Esophagus (tissue), 2 donors: ENCODE measurements around the gene FAM240A. TPM values are rescaled to one million over a fixed set of nuclear protein-coding genes. Genes with fewer than 3 reads are reported as not detected.
A peak's percentile ranks its signal among the peaks of the same experiment; 100 is the strongest.

Source experiments
- H3K27ac ChIP-seq, 2 donors: one replicate each; pipeline ENCODE4 v1.5.1; 2013; ENCODE audit warnings: low read depth in 2 of 2, mild to moderate bottlenecking in 2 of 2, inconsistent platforms in 1 of 2, low read length in 1 of 2, moderate library complexity in 1 of 2
- H3K27me3 ChIP-seq, 2 donors: one replicate each; pipeline ENCODE4 v1.6.1; 2013; ENCODE audit warnings: low read length in 2 of 2, control low read depth in 1 of 2, mild to moderate bottlenecking in 1 of 2; ENCODE audit not compliant: insufficient read depth in 2 of 2, control insufficient read depth in 1 of 2
- H3K36me3 ChIP-seq, 2 donors: one replicate each; pipeline ENCODE4 v1.6.1; 2013; ENCODE audit warnings: low read length in 1 of 2; ENCODE audit not compliant: control insufficient read depth in 2 of 2, insufficient read depth in 2 of 2
- H3K4me1 ChIP-seq, 2 donors: one replicate each; pipeline ENCODE4 v1.6.1; 2013; ENCODE audit warnings: low read length in 1 of 2; ENCODE audit not compliant: control insufficient read depth in 2 of 2, insufficient read depth in 2 of 2
- H3K4me3 ChIP-seq, 2 donors: one replicate each; pipeline ENCODE4 v1.5.1; 2013; ENCODE audit warnings: low read length in 2 of 2, mild to moderate bottlenecking in 2 of 2, low read depth in 1 of 2, moderate library complexity in 1 of 2
- H3K9me3 ChIP-seq, 2 donors: one replicate each; pipeline ENCODE4 v1.6.1; 2013; ENCODE audit warnings: mild to moderate bottlenecking in 2 of 2, low read depth in 1 of 2, low read length in 1 of 2, moderate library complexity in 1 of 2; ENCODE audit not compliant: control insufficient read depth in 2 of 2, insufficient read depth in 1 of 2
- WGBS, 2 donors: extraction: QIAGEN DNeasy Blood & Tissue Kit; methylation state at CpG; one replicate each; pipeline ENCODE4 v1.1.7; 2013; 5-methylcytosine and 5-hydroxymethylcytosine counted together
- polyA plus RNA-seq, 2 donors: library from polyadenylated mRNA; stranded (reverse); fragments of 200-250 nt; gene quantifications; one replicate each; pipeline ENCODE4 v1.2.3, GENCODE V29; 2013
- donor health status: healthy with polysubstance abuse.
- donor health status: Bipolar disorder and iron deficiency.

FAM240A gene
- polyA plus RNA-seq, 2 donors, result not detected

DNA sequence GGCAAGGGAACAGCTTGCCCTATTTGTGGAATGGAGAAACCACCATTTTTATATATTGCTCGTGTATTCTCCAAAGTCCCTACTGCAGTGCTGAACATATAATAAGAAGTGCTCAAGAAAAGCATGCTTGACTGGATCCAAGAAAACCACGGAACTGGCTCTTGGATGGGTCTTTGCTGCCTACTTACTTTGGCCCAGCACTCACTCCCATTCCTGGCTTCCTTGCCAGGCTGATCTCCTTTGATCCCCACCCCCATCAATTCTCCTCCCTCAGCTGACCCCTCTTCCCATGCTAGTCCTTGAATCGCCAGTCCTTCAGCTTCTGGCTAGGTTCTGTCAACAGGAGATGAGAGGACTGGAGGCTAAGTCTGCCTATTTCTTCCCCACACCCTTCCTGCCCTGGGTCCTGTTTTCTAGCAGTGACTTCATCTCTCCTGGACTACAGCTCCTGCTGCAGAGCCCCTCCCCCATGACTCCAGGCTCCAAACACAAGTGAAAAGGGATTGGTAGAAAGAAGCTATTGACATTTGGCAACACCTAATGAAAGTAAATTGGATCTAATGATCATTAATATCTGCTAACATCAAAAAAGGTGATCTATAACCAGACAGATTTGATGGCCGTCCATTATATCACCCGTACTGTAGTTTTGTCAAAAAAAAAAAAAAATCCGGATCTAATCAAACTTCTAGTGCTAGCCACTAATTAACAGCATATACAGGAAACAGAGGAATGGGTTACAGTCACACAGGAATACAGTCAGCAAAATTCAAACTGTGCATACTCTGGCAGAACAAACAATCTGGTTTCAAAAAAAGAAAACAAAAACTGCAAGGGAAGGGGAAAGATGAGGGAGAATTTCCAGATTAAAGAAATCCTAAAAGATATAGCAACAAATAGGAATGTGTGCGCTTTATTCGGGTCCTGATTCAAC, 7.8 kb downstream of the FAM240A start:
- Histone ChIP-seq H3K36me3 (no peaks in the 10 kb centered on the region), H3K9me3 (no peaks in the 10 kb centered on the region), H3K4me1 (peaks cover 0 to 2% of the 10 kb centered on the region in 2 donors), H3K27ac (no peak overlapping the region), H3K27me3 (peaks cover 0 to under 1% of the 10 kb centered on the region in 2 donors), H3K4me3 (no peak overlapping the region)
- WGBS, 2 donors, result 66 to 69% methylated on average over 8 of the region's 8 CpGs

DNA sequence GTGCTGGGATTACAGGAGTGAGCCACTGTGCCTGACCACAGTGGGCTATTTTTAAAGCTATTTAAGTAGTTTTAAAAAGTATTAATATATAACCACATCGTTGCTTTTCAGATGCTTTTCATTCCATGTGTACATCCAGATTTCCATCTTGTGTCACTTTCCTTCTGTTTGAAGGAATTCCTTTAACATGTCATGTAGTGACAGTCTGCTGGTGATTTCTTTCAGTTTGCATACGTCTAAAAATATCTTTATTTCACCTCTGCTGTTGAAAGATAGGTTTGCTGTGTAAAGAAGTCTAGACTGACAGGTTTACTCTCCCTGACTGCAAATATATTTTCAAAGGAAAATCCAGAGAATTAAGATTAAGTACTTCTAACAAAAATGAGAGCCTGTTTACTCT, 12.2 kb downstream of the FAM240A start:
- H3K4me1 ChIP-seq, result no peaks in the 10 kb centered on the region
- no peak overlapping the region for H3K27ac ChIP-seq
- H3K36me3 ChIP-seq, result no peaks in the 10 kb centered on the region
- 57 to 64% methylated on average over 2 of the region's 2 CpGs for WGBS, 2 donors
- no peaks in the 10 kb centered on the region for H3K27me3 ChIP-seq
- no peaks in the 10 kb centered on the region for H3K9me3 ChIP-seq
- H3K4me3 ChIP-seq, result no peak overlapping the region

DNA sequence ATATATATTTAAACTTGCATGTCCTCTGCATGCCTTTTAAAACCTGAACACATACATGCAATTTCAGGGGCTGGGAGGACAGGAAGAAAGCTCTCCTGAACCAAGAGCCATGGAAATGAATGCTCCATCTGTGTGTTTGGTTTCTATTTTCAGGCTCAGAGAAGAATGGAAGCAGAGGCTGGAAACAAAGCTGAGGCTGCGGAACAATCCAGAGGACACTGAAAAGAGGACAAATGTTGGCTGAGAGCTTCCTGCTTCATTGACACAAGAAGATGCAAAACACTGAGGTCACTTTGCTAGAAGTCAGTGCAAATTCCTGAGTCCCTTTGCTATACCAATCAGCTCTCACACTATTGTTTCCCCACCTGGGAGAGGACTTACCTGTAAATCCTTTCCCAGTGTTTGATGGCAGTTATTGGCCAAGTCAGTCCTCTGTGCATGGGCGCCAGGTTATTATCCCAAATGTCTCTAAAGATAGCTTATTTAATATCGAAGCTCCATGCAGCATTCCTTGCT, 12.7 kb downstream of the FAM240A start:
- no peaks in the 10 kb centered on the region for H3K36me3 ChIP-seq
- no peaks in the 10 kb centered on the region for H3K27me3 ChIP-seq
- no peaks in the 10 kb centered on the region for H3K9me3 ChIP-seq
- 85 to 88% methylated on average over 3 of the region's 3 CpGs for WGBS, 2 donors
- H3K27ac ChIP-seq, result no peak overlapping the region
- peaks cover 0 to 1% of the 10 kb centered on the region in 2 donors for H3K4me1 ChIP-seq
- no peak overlapping the region for H3K4me3 ChIP-seq

GRCh38 chr3:46626039-46626438, 13.7 kb downstream of the FAM240A start:
- WGBS, 2 donors, result 85 to 91% methylated on average over 4 of the region's 4 CpGs
- Histone ChIP-seq H3K4me1 (peaks cover 0 to 2% of the 10 kb centered on the region in 2 donors), H3K27ac (no peak overlapping the region), H3K4me3 (no peak overlapping the region), H3K36me3 (no peaks in the 10 kb centered on the region), H3K9me3 (no peaks in the 10 kb centered on the region), H3K27me3 (no peaks in the 10 kb centered on the region)

DNA sequence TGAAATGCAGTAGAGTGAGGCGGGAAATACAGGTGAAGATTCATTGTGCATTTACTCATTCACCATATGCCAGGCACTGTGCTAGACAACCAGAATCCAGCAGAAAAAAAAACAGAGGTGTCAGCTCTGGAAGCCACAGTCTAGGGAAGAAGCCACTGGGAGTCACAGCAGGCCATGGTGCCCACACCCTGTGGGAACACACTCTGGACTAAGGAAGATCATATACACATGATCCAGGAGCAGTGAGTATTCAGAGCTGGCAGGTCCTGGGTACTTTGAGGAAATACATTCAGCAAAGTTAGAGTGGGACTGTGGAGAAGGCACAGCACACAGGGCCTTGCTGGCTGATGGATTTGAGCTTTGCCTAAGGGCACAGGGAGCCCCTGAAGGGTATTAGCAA, 14.8 kb downstream of the FAM240A start:
- no peak overlapping the region for H3K27ac ChIP-seq
- no peak overlapping the region for H3K4me3 ChIP-seq
- H3K9me3 ChIP-seq, result no peaks in the 10 kb centered on the region
- no peaks in the 10 kb centered on the region for H3K27me3 ChIP-seq
- H3K4me1 ChIP-seq, result peaks cover 0 to 2% of the 10 kb centered on the region in 2 donors
- H3K36me3 ChIP-seq, result no peaks in the 10 kb centered on the region
- WGBS, 2 donors, result 91 to 95% methylated on average over 1 of the region's 1 CpG

DNA sequence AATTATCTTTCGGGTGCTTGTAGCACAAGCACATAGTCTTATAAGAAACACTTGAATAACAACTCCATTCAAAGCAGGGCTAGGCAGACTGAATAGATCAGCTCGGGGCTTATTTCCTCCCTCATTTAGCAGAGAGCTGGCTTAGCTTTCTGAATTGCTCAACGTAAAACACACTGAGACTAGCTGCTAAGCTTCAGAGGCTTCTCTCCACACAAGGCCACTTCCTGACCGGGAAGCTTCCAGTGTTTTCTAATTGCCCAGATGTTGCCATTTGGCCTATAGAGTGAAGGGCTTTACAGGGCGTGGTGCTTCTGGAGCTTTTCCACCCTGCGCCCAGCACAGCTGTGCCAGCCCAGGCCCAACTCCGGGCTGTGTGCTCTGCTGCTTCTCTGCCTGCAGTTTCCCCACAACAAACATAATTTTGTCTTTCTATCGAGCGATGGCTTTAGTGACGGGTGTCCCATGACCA, 16.6 kb downstream of the FAM240A start:
- peaks cover 0 to 2% of the 10 kb centered on the region in 2 donors for H3K4me1 ChIP-seq
- no peaks in the 10 kb centered on the region for H3K36me3 ChIP-seq
- H3K9me3 ChIP-seq, result no peaks in the 10 kb centered on the region
- H3K27me3 ChIP-seq, result no peaks in the 10 kb centered on the region
- WGBS, 2 donors, result 53 to 56% methylated on average over 10 of the region's 10 CpGs
- H3K4me3 ChIP-seq, result no peak overlapping the region
- H3K27ac ChIP-seq, result peak overlapping the region in 1 of 2 donors; percentile 78

DNA sequence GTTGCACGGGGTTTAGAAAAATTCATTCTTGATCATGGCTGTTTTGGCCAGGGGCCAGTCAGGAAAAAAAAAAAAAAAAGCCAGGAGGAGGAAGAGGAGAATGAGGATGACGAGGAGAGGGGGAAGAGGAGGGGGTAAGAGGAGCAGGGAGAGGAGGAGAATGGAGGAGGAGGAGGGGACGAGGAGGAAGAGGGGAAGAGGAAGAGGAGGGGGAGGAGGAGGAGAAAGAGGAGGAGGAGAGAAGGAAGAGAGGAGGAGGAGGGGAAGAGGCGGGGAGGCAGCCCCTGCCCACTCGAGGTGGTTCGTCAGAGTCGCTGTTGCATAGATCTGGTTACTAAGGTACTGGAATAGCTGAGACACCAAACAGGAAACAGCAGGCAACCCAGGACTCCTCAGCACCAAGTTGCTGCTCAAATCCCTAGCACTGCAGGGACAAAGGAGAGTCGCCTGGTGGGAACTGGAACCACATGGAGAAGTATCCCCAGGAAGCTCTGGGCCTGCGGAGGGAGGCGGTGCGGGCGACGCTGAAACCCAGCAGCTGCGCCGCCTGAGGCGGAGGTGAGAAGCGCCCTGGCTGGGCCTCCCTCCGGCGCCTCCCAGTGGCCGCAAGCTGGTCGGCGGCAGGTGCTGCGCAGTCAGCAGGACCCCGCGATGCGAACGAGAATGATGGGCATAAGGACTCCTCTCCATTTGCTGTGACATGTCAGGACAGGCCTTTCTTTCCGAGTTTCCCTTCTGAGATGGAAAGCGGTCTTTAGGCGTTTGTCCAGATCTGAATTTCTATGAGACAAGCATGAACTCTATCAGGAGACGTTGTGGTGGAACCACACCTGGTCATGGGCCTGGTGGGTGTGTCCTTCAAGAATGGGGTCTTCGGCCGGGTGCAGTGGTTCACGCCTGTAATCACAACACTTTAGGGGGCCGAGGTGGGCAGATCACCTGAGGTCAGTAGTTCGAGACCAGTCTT, 17.5 kb downstream of the FAM240A start:
- Histone ChIP-seq H3K4me3 (peak overlapping the region in 1 of 2 donors; percentile 9), H3K4me1 (peaks cover 0 to 2% of the 10 kb centered on the region in 2 donors), H3K27me3 (no peaks in the 10 kb centered on the region), H3K36me3 (no peaks in the 10 kb centered on the region), H3K9me3 (no peaks in the 10 kb centered on the region), H3K27ac (peak overlapping the region; percentile 35 to 54)
- WGBS, 2 donors, result 8 to 11% methylated on average over 36 of the region's 36 CpGs

- Histone ChIP-seq H3K36me3 (no peaks in the 10 kb centered on the region), H3K9me3 (no peaks in the 10 kb centered on the region), H3K27me3 (no peaks in the 10 kb centered on the region), H3K4me1 (peaks cover 0 to 2% of the 10 kb centered on the region in 2 donors), H3K27ac (no peak overlapping the region), H3K4me3 (no peak overlapping the region)
- WGBS, 2 donors, result 68 to 81% methylated on average over 1 of the region's 1 CpG
Observed at GRCh38 chr3:46632792-46633191, 20.5 kb downstream of the FAM240A start.

GRCh38 chr3:46634856-46635255, 22.5 kb downstream of the FAM240A start:
- 65 to 67% methylated on average over 3 of the region's 3 CpGs for WGBS, 2 donors
- Histone ChIP-seq H3K27ac (no peak overlapping the region), H3K4me3 (no peak overlapping the region), H3K36me3 (no peaks in the 10 kb centered on the region), H3K27me3 (no peaks in the 10 kb centered on the region), H3K4me1 (peaks cover 0 to 2% of the 10 kb centered on the region in 2 donors), H3K9me3 (no peaks in the 10 kb centered on the region)
